ENCODE results near the gene AWAT2.

Gene AWAT2

GRCh38 chrX:70054391-70054790 is 4.7 kb upstream of the AWAT2 start:
- H3K4me3 ChIP-seq (ENCODE audit: low read depth, low read length), result no peak overlapping the region
- TF ChIP-seq CTCF (IDR thresholded peaks at IDR 0.05; ENCODE audit: low read depth, low read length), result no peak

- no peak overlapping the region for H3K4me3 ChIP-seq (ENCODE audit: low read depth, low read length)
- TF ChIP-seq CTCF (IDR thresholded peaks at IDR 0.05; ENCODE audit: low read depth, low read length), result no peak
Measured at GRCh38 chrX:70052895-70053615, 3.3 kb upstream of the AWAT2 start.

GRCh38 chrX:70049406-70049805 is 332 bp downstream of the AWAT2 start:
- no peak overlapping the region for H3K4me3 ChIP-seq (ENCODE audit: low read depth, low read length)
- no peak for TF ChIP-seq CTCF (IDR thresholded peaks at IDR 0.05; ENCODE audit: low read depth, low read length)

GRCh38 chrX:70046978-70047377 is 2.8 kb downstream of the AWAT2 start:
- TF ChIP-seq CTCF (IDR thresholded peaks at IDR 0.05; ENCODE audit: low read depth, low read length), result no peak
- no peak overlapping the region for H3K4me3 ChIP-seq (ENCODE audit: low read depth, low read length)

- H3K4me3 ChIP-seq (ENCODE audit: low read depth, low read length), result no peak overlapping the region
- no peak for TF ChIP-seq CTCF (IDR thresholded peaks at IDR 0.05; ENCODE audit: low read depth, low read length)
Measured at GRCh38 chrX:70044541-70045245, 5.0 kb downstream of the AWAT2 start.

GRCh38 chrX:70043685-70044084 is 6.1 kb downstream of the AWAT2 start:
- no peak overlapping the region for H3K4me3 ChIP-seq (ENCODE audit: low read depth, low read length)
- no peak for TF ChIP-seq CTCF (IDR thresholded peaks at IDR 0.05; ENCODE audit: low read depth, low read length)
